ENCODE measurements around the gene TMEM184A. TPM values are rescaled to one million over a fixed set of nuclear protein-coding genes. Genes with fewer than 3 reads are reported as not detected.

Gene TMEM184A
- total and polyA plus RNA-seq, 2 of the 13 experiments (the other 11 are each of a cell fraction or from before 2014, with no cell fraction given): 9.5 to 20.4 TPM

DNA sequence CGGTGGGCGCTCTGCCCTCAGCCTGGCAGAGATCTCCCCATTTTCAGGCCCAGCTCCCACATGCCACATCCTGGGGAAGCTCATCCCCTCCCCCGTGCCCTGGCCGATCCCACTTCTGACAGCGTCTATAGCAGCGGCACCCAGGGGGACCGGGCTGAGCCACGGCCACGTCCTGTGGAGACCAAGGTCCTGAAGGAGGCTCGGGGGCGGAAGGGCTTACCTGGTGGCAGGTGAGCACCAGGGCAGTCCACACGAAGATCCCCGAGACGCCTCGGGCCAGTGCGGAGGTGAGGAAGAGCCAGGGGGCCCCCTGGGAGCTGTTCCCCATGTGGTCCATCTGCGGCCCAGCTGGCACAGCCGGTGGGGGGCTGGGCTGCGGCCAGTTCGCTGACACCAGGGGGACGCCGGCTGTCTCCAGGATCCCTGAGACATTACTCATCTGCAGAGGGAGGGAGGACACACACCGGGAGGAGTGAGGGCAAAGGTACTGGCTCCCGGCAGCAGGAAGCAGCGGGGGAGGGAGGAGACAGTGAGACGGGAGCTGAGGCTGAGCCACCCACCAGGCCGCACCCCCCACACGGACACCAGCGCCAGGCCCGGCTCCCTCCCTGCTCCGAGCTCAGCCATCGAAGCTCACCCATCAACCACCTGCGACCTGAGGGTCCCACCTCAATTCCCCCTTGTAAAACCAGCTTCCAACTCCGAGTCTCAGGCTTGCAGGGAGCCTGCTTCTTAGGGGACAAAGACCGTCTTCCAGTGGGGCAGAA lies 776 bp downstream of the TMEM184A start (continued):
- TF ChIP-seq, protein P1, sequence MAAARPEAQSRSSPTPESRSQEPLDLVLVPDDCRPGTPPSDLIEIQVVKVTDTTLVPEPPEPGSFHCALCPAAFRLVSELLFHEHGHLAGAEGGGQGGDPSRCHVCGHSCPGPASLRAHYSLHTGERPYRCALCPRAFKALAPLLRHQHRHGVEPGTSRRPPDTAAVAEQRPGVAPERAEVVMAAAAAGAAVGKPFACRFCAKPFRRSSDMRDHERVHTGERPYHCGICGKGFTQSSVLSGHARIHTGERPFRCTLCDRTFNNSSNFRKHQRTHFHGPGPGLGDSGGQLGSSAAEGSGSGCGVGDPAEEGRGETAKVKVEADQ (CRISPR knock-in tag; IDR thresholded peaks at IDR 0.05; ENCODE audit: borderline replicate concordance): no peak
- TF ChIP-seq, protein P2, sequence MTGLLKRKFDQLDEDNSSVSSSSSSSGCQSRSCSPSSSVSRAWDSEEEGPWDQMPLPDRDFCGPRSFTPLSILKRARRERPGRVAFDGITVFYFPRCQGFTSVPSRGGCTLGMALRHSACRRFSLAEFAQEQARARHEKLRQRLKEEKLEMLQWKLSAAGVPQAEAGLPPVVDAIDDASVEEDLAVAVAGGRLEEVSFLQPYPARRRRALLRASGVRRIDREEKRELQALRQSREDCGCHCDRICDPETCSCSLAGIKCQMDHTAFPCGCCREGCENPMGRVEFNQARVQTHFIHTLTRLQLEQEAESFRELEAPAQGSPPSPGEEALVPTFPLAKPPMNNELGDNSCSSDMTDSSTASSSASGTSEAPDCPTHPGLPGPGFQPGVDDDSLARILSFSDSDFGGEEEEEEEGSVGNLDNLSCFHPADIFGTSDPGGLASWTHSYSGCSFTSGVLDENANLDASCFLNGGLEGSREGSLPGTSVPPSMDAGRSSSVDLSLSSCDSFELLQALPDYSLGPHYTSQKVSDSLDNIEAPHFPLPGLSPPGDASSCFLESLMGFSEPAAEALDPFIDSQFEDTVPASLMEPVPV (CRISPR knock-in tag; IDR thresholded peaks at IDR 0.05): 0 out of 2 replicates have a peak, but pooled peaks have one; percentile 3
- TF ChIP-seq ZNF782 (CRISPR knock-in tag; IDR thresholded peaks at IDR 0.05; ENCODE audit: borderline replicate concordance) (0 out of 2 replicates have a peak, but pooled peaks have one; percentile 18), ZFY (CRISPR knock-in tag; IDR thresholded peaks at IDR 0.05) (no peak), THYN1 (CRISPR knock-in tag; IDR thresholded peaks at IDR 0.05; ENCODE audit: borderline replicate concordance, low read depth) (no peak), ZNF232 (CRISPR knock-in tag; IDR thresholded peaks at IDR 0.05; ENCODE audit: borderline replicate concordance) (no peak), CHD4 (IDR thresholded peaks at IDR 0.05; ENCODE audit: borderline replicate concordance, low read length) (peak; percentile 86), ETV5 (CRISPR knock-in tag; IDR thresholded peaks at IDR 0.05; ENCODE audit: borderline replicate concordance) (peak; percentile 76), POGZ (CRISPR knock-in tag; IDR thresholded peaks at IDR 0.05) (peak; percentile 14; the same call in 1 of the 2 replicates)
- TF ChIP-seq, protein P3, sequence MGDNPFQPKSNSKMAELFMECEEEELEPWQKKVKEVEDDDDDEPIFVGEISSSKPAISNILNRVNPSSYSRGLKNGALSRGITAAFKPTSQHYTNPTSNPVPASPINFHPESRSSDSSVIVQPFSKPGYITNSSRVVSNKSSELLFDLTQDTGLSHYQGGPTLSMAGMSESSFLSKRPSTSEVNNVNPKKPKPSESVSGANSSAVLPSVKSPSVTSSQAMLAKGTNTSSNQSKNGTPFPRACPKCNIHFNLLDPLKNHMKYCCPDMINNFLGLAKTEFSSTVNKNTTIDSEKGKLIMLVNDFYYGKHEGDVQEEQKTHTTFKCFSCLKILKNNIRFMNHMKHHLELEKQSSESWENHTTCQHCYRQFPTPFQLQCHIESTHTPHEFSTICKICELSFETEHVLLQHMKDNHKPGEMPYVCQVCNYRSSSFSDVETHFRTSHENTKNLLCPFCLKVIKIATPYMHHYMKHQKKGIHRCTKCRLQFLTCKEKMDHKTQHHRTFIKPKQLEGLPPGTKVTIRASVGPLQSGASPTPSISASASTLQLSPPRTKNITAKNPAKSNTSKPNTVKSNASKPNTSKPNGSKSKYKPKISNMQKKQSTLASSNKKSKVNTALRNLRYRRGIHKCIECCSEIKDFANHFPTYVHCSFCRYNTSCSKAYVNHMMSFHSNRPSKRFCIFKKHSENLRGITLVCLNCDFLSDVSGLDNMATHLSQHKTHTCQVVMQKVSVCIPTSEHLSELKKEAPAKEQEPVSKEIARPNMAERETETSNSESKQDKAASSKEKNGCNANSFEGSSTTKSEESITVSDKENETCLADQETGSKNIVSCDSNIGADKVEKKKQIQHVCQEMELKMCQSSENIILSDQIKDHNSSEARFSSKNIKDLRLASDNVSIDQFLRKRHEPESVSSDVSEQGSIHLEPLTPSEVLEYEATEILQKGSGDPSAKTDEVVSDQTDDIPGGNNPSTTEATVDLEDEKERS (CRISPR knock-in tag; IDR thresholded peaks at IDR 0.05): no peak
- TF ChIP-seq, protein P4, sequence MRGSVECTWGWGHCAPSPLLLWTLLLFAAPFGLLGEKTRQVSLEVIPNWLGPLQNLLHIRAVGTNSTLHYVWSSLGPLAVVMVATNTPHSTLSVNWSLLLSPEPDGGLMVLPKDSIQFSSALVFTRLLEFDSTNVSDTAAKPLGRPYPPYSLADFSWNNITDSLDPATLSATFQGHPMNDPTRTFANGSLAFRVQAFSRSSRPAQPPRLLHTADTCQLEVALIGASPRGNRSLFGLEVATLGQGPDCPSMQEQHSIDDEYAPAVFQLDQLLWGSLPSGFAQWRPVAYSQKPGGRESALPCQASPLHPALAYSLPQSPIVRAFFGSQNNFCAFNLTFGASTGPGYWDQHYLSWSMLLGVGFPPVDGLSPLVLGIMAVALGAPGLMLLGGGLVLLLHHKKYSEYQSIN (CRISPR knock-in tag; IDR thresholded peaks at IDR 0.05; ENCODE audit: borderline replicate concordance): no peak
- TF ChIP-seq, protein P5, sequence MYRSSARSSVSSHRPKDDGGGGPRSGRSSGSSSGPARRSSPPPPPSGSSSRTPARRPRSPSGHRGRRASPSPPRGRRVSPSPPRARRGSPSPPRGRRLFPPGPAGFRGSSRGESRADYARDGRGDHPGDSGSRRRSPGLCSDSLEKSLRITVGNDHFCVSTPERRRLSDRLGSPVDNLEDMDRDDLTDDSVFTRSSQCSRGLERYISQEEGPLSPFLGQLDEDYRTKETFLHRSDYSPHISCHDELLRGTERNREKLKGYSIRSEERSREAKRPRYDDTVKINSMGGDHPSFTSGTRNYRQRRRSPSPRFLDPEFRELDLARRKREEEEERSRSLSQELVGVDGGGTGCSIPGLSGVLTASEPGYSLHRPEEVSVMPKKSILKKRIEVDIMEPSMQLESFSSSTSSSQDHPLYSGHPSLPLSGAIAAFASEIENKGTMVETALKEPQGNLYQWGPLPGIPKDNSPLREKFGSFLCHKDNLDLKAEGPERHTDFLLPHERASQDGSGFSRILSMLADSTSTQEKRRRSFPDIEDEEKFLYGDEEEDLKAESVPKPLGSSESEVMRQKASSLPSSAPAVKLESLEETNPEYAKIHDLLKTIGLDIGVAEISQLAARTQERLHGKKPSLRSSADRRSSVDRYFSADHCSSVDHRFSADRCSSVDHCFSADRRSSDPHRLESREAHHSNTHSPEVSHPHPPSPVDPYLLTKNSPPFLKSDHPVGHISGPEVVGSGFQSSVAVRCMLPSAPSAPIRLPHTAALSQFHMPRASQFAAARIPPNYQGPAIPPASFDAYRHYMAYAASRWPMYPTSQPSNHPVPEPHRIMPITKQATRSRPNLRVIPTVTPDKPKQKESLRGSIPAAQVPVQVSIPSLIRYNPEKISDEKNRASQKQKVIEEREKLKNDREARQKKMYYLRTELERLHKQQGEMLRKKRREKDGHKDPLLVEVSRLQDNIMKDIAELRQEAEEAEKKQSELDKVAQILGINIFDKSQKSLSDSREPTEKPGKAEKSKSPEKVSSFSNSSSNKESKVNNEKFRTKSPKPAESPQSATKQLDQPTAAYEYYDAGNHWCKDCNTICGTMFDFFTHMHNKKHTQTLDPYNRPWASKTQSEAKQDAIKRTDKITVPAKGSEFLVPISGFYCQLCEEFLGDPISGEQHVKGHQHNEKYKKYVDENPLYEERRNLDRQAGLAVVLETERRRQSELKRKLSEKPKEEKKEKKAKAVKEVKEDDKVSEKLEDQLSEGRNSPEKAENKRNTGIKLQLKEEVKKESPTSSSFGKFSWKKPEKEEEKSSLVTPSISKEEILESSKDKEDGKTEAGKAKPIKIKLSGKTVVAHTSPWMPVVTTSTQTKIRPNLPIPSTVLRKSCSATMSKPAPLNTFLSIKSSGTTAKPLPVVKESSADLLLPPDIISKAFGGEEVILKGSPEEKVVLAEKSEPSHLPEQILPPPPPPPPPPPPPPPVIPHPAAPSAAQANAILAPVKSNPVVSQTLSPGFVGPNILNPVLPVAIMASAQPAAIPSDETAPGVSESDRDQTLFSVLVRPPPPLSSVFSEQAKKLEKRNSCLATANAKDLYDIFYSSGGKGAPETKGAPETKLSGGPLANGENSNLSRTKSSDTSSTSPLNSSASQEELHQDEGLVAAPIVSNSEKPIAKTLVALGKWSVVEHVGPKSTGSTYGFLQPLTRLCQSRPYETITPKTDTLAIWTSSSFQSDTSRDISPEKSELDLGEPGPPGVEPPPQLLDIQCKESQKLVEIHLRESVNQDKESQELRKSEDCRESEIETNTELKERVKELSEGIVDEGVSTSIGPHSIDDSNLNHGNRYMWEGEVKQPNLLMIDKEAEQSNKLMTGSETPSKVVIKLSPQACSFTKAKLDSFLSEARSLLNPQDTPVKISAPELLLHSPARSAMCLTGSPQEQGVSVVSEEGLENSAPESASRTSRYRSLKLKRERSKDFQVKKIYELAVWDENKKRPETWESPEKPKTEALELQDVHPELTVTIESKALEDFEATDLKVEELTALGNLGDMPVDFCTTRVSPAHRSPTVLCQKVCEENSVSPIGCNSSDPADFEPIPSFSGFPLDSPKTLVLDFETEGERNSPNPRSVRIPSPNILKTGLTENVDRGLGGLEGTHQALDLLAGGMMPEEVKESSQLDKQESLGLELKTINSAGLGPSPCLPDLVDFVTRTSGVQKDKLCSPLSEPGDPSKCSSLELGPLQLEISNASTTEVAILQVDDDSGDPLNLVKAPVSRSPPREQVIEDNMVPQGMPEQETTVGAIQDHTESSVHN (CRISPR knock-in tag; IDR thresholded peaks at IDR 0.05): no peak

All from HepG2 (cell line).